TTC549 (cell line): Measurements from ENCODE around the gene BCO1.
"Not testable (repeated sequence)": the region's sequence is repeated elsewhere in the genome, so short reads cannot be mapped to it uniquely, and the experiment has no call there.

Experiments used
- FAIRE-seq: peaks from 2 replicates; lab custom pipeline; 2012; peaks lifted over from hg19 to GRCh38; lab: Jason Lieb, UNC

The BCO1 gene

DNA sequence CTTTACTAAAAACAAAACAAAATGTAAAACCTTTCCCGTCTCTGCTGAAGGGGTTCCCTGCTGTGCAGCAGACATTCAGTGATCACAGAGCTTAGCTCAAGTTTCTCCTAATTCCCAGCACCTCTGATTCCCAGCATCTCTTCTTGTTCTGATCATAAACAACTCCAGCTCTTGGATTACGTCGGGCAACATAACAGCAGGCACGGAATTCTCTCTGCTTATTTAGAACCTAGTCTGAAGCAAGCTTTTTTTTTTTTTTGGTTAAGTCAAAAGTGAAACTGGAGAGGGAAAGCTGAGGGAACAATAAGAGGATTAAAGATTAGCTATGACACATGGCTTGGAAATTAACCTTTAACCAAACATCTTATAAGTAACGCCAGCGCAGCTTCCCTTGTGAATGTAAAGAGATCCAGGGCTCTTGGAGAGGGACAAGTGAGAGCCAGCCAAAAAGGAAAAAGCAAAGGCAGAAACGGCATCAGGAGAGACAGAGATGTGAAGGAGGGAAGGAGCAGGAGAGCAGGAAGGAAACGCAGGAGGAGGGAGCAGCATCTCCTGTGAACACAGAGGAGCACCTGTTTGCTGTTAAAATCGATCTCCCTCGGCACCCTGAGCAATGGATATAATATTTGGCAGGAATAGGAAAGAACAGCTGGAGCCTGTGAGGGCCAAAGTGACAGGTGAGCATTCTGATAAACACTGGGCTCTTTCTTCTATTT is at the start of gene BCO1:
Gene BCO1, plus strand, starts transcription at position 394 of the 716 bp plus-strand sequence. Its CDS starts 220 bp downstream, at position 614.
- FAIRE-seq: no peak

- FAIRE-seq: no peak
Measured at GRCh38 chr16:81189100-81189664, 49.3 kb upstream of the BCO1 start.

- FAIRE-seq: no peak
Measured at GRCh38 chr16:81190667-81191066, 47.8 kb upstream of the BCO1 start.

- no peak for FAIRE-seq
Measured at GRCh38 chr16:81195885-81196534, 42.5 kb upstream of the BCO1 start.

- FAIRE-seq: no peak
Measured at GRCh38 chr16:81198635-81199034, 39.9 kb upstream of the BCO1 start.

GRCh38 chr16:81201267-81201666 is 37.2 kb upstream of the BCO1 start:
- no peak for FAIRE-seq

GRCh38 chr16:81204798-81205680 is 33.5 kb upstream of the BCO1 start:
- FAIRE-seq: peak; percentile 74

GRCh38 chr16:81207076-81207475 is 31.4 kb upstream of the BCO1 start:
- no peak for FAIRE-seq

- FAIRE-seq: no peak
Measured at GRCh38 chr16:81210807-81211206, 27.7 kb upstream of the BCO1 start.

DNA sequence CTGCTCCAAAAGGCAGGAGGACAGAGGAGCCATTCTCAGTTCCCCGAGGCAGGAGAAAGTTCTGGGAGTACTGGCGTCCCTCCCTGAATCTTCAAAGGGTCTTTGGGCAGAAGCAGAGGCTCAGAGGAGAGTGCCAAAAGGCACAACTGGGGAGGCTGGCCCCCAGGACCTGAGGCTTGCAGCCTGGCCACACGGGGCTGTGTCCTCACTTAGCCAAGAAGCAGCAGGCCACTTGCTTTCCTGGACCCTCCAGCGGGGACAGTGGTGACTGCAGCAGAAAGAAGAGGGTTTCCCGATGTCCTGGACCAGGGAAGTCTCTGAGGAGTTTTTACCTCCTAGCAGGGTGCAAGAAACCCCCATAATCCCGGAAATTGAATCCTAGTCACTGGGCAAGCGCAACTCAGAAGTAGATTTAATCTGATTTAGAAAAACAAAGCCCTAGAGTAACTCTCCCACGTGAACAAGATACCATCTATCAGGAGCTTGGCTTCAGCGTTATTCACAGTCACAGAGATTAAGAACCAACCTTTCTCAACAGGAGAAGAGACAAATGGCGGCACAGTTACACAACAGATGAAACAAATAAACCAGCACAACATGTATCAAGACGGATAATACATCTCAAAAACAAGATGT is 25.5 kb upstream of the BCO1 start:
- no peak for FAIRE-seq

DNA sequence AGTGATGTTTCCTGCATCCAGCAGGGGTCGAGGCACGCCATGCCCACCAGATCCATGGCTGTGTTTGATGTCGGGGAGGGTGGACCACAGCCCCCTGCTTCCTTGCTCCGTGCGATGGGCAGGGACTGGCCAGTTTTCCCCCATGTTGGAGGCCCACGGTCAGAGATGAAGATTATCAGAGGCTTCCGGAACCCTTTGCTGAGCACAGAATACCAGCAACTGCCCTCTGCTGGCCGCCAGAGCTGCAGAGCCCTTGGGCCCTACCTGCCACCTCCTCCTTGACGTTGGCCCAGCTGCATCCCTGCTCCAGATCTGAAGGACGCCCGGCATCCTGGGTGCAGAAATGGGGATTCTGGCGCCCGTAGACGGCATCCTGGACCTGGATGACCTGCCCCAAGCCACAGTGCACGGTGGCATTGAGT is 23.7 kb upstream of the BCO1 start:
- FAIRE-seq: no peak

DNA sequence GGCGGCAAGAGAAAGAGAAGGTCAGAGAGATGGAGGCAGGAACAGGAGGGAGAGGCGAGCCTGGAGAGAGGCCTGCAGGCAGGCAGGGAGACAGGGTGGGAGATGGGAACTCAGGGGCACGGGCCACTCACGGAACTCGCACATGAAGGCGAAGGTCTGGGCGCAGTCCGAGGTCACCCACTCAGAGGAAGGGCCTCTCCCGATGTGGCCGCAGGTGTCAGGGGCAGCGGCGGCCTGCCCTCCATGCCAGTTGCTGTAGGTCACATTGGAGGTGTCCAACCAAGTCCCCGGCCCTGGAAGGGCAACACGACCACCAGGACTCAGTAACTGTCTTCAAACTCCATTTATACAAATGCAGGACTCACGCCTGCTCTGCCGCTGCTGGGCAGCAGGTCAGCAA is 22.4 kb upstream of the BCO1 start:
- no peak for FAIRE-seq

GRCh38 chr16:81216706-81217105 is 21.8 kb upstream of the BCO1 start:
- no peak for FAIRE-seq

GRCh38 chr16:81219151-81219550 is 19.3 kb upstream of the BCO1 start:
- FAIRE-seq: no peak

DNA sequence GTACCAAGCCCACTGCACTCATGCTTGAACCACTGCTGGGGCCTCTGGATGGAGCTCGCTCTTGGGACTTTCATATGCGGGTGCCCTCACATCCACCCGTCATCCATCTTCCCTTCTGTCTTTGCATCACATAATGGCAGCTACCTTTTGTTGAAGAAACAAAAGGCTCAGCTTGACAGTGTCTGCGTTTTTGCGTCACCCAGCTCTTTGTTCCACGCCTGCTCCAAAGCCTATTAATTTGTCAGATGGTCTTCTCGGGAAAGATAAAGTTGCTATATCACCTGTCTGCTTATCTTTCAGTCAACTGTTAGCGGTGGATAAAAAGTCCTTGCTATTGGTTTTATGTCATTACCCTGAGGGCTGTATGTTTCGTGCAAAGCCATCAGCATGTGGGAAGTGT is 18.1 kb upstream of the BCO1 start:
- no peak for FAIRE-seq

- FAIRE-seq: no peak
Measured at GRCh38 chr16:81221731-81222130, 16.8 kb upstream of the BCO1 start.

DNA sequence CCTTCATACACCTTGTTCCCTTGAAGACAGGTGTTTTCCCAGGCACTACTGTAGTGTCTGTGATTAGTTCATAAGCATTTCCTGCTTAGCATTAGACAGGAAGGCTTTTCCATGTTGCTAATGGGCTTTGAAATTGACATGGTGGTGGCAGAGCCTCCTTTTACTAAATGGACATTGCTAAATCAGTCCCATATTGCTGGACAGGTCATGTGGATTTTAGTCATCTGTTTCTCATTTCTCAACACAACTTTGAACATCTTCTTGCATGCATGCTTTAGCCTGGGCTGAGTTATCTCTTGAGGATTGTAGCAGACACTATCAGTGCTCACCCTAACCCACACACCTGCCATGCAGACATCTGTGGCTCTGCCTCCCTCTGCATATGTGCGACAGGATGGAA is 13.7 kb upstream of the BCO1 start:
- FAIRE-seq: no peak

DNA sequence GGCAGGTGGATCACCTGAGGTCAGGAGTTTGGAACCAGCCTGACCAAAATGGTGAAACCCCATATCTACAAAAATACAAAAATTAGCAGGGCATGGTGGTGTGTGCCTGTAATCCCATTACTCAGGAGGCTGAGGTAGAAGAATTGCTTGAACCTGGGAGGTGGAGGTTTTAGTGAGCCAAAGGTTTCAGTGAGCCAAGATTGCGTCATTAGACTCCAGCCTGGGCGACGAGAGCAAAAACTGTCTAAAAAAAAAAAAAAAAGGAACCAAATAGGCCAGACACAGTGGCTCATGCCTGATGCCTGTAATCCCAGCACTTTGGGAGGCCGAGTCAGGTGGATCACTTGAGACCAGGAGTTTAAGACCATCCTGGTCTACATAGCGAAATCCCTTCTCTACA is 12.8 kb upstream of the BCO1 start:
- FAIRE-seq: not testable (repeated sequence)

GRCh38 chr16:81227785-81228184 is 10.7 kb upstream of the BCO1 start:
- FAIRE-seq: no peak

DNA sequence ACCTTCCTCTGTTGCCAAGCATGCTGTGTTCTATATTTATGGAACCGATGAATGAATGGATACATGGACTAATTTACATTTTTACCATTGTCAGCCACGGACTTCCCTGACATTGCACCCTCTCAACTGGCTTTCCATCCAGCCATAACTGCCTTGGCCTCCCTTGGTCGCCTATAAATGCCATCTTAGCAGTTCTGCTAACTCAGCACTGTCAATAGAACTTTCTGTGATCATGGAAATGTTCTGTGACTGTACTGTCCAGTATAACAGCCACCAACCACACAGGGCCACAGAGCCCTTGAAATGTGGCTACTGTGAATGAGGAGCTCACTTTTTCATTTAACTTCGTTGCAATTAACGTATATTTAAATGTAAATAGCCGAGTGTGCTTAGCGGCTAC is 8.7 kb upstream of the BCO1 start:
- FAIRE-seq: no peak

GRCh38 chr16:81231014-81231413 is 7.5 kb upstream of the BCO1 start:
- FAIRE-seq: no peak

- no peak for FAIRE-seq
Measured at GRCh38 chr16:81232740-81233367, 5.6 kb upstream of the BCO1 start.
